Measurements from ENCODE around the gene CNOT9.
"Not testable (repeated sequence)": the region's sequence is repeated elsewhere in the genome, so short reads cannot be mapped to it uniquely, and the experiment has no call there.

- TF ChIP-seq CTCF (IDR thresholded peaks at IDR 0.05); EZH2 (IDR thresholded peaks at IDR 0.05; ENCODE audit: borderline replicate concordance, insufficient read depth, low read depth, low read length, poor library complexity, severe bottlenecking): not testable (repeated sequence)
These were observed 14.4 kb upstream of the CNOT9 start for GRCh38 chr2:218554225-218554624.
